Measurements from ENCODE around the gene ATXN7L3B. TPM values are rescaled to one million over a fixed set of nuclear protein-coding genes. Genes with fewer than 3 reads are reported as not detected.

ATXN7L3B gene
- total RNA-seq, 2 donors from 2014 or later: 28.2 to 37.3 TPM

GRCh38 chr12:74515849-74516248, 21.8 kb upstream of the ATXN7L3B start:
- Histone ChIP-seq H3K36me3 (no peaks in the 10 kb centered on the region), H3K27me3 (replicated peaks; ENCODE audit: insufficient read depth) (no peaks in the 10 kb centered on the region), H3K4me1 (replicated peaks) (no peaks in the 10 kb centered on the region), H3K27ac (no peak overlapping the region), H3K9me3 (no peaks in the 10 kb centered on the region), H3K4me3 (no peak overlapping the region)
- no peak for DNase-seq (ENCODE audit: low spot score)
- WGBS: 25% methylated on average over 2 of the region's 2 CpGs
- TF ChIP-seq CTCF (IDR thresholded peaks at IDR 0.05): no peak
- no peak for TF ChIP-seq POLR2AphosphoS5 (IDR thresholded peaks at IDR 0.05)
- TF ChIP-seq POLR2A (IDR thresholded peaks at IDR 0.05): no peak
- intact Hi-C loops (cut with DNase I): no loop called here

GRCh38 chr12:74526535-74526934, 11.1 kb upstream of the ATXN7L3B start:
- no peaks in the 10 kb centered on the region for H3K4me1 ChIP-seq (replicated peaks)
- no peak overlapping the region for H3K27ac ChIP-seq
- no peak overlapping the region for H3K4me3 ChIP-seq
- no peaks in the 10 kb centered on the region for H3K9me3 ChIP-seq
- intact Hi-C loops (cut with DNase I): no loop called here
- no peak for TF ChIP-seq POLR2A (IDR thresholded peaks at IDR 0.05)
- no peak for DNase-seq (ENCODE audit: low spot score)
- no peaks in the 10 kb centered on the region for H3K36me3 ChIP-seq
- WGBS: 83% methylated on average over 2 of the region's 2 CpGs
- no peaks in the 10 kb centered on the region for H3K27me3 ChIP-seq (replicated peaks; ENCODE audit: insufficient read depth)

GRCh38 chr12:74527491-74527890, 10.1 kb upstream of the ATXN7L3B start:
- 38% methylated on average over 2 of the region's 2 CpGs for WGBS
- intact Hi-C loops (cut with DNase I): no loop called here

GRCh38 chr12:74530676-74531075, 7.0 kb upstream of the ATXN7L3B start:
- H3K27me3 ChIP-seq (replicated peaks; ENCODE audit: insufficient read depth): no peaks in the 10 kb centered on the region
- no peak overlapping the region for H3K4me3 ChIP-seq
- intact Hi-C loops (cut with DNase I): no loop called here
- no peaks in the 10 kb centered on the region for H3K36me3 ChIP-seq
- H3K4me1 ChIP-seq (replicated peaks): no peaks in the 10 kb centered on the region
- TF ChIP-seq POLR2AphosphoS5 (IDR thresholded peaks at IDR 0.05) (no peak), CTCF (IDR thresholded peaks at IDR 0.05) (no peak), POLR2A (IDR thresholded peaks at IDR 0.05) (no peak)
- no peaks in the 10 kb centered on the region for H3K9me3 ChIP-seq
- WGBS: 78% methylated on average over 2 of the region's 2 CpGs
- no peak overlapping the region for H3K27ac ChIP-seq
- no peak for DNase-seq (ENCODE audit: low spot score)

More at GRCh38 chr12:74527491-74527890, 10.1 kb upstream of the ATXN7L3B start:
- H3K27me3 ChIP-seq (replicated peaks; ENCODE audit: insufficient read depth): no peaks in the 10 kb centered on the region
- TF ChIP-seq POLR2A (IDR thresholded peaks at IDR 0.05): no peak
- no peak for TF ChIP-seq CTCF (IDR thresholded peaks at IDR 0.05)
- no peak for TF ChIP-seq POLR2AphosphoS5 (IDR thresholded peaks at IDR 0.05)
- H3K9me3 ChIP-seq: no peaks in the 10 kb centered on the region
- no peaks in the 10 kb centered on the region for H3K36me3 ChIP-seq
- no peak overlapping the region for H3K4me3 ChIP-seq
- DNase-seq (ENCODE audit: low spot score): no peak
- no peaks in the 10 kb centered on the region for H3K4me1 ChIP-seq (replicated peaks)
- H3K27ac ChIP-seq: no peak overlapping the region

GRCh38 chr12:74535536-74535935, 2.1 kb upstream of the ATXN7L3B start:
- intact Hi-C loops (cut with DNase I): no loop called here

More at GRCh38 chr12:74535536-74535935, 2.1 kb upstream of the ATXN7L3B start:
- no peak overlapping the region for H3K4me3 ChIP-seq
- no peaks in the 10 kb centered on the region for H3K27me3 ChIP-seq (replicated peaks; ENCODE audit: insufficient read depth)
- H3K27ac ChIP-seq: no peak overlapping the region
- TF ChIP-seq POLR2A (IDR thresholded peaks at IDR 0.05) (no peak), POLR2AphosphoS5 (IDR thresholded peaks at IDR 0.05) (no peak), CTCF (IDR thresholded peaks at IDR 0.05) (no peak)
- no peaks in the 10 kb centered on the region for H3K36me3 ChIP-seq
- 89% methylated on average over 5 of the region's 5 CpGs for WGBS
- peaks cover 5% of the 10 kb centered on the region for H3K4me1 ChIP-seq (replicated peaks)
- DNase-seq (ENCODE audit: low spot score): no peak
- no peaks in the 10 kb centered on the region for H3K9me3 ChIP-seq
